ENCODE measurements around the gene LPCAT1.
"Not testable (repeated sequence)": the region's sequence is repeated elsewhere in the genome, so short reads cannot be mapped to it uniquely, and the experiment has no call there.

LPCAT1 gene

DNA sequence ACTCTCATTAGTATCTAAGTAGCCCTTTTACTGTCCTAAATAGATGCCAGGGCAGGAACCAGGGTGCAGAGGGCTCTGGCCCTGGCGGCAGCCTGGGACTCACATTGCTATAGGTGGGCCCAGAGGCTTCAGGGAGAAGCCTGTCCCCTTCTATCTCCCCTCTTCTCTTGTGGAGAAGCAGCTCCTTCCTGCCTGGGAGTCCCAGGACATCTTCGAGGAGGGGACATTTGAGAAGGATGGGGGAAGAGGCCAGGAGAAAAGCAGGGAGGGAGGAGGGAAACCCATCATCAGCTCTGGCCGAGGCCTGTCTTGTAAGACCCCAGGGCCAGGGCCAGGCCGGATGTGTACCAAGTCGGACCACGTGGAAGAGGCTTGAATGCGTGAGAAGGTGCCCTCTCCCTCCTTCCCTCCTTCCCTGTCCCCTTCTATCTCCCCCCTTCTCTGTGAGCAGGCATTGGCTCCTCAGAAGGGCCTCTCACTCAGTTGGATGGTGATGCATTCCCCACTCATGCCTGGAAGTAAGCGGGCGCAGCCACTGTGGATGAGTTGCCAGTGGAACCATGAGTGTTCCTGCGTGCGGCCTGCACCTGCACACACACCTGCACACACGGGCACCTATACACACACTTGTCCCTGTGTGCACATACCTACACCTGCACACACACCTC is 20.7 kb upstream of the LPCAT1 start:
- no peak for DNase-seq (ENCODE audit: insufficient read length)

GRCh38 chr5:1543398-1544293 is 19.9 kb upstream of the LPCAT1 start:
- TF ChIP-seq TAF1 (IDR thresholded peaks at IDR 0.05; ENCODE audit: borderline replicate concordance, low read depth, low read length): no peak
- TF ChIP-seq POLR2A (IDR thresholded peaks at IDR 0.05; ENCODE audit: low read depth, low read length): no peak
- TF ChIP-seq POLR2AphosphoS5 (IDR thresholded peaks at IDR 0.05; ENCODE audit: low read depth, low read length): no peak
- FAIRE-seq (no peak), DNase-seq (ENCODE audit: insufficient read length) (no peak)

More for the DNA sequence above, 20.7 kb upstream of the LPCAT1 start:
- TF ChIP-seq POLR2AphosphoS5 (IDR thresholded peaks at IDR 0.05; ENCODE audit: low read depth, low read length) (no peak), TAF1 (IDR thresholded peaks at IDR 0.05; ENCODE audit: borderline replicate concordance, low read depth, low read length) (no peak), POLR2A (IDR thresholded peaks at IDR 0.05; ENCODE audit: low read depth, low read length) (no peak)
- no peak for FAIRE-seq

DNA sequence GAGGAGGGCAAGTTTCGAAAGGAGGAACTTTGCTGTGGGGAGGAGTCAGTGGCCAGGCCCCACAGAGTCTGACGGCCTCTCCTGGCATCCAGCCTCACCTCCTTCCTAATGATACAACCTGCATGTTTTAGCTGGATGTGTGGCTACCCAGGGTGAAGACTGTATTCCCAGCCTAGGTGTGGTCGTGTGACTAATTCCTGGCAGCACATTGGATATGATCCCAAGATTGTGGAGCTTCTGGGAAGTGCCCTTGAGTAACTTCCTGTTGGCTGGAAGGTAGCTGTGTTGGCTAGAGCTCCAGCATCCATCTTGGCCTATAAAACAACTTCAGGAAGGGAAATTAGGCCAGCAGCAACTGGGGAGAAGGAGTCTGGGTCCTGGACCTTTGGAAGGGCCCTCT is 19.0 kb upstream of the LPCAT1 start:
- no peak for TF ChIP-seq POLR2A (IDR thresholded peaks at IDR 0.05; ENCODE audit: low read depth, low read length)
- TF ChIP-seq POLR2AphosphoS5 (IDR thresholded peaks at IDR 0.05; ENCODE audit: low read depth, low read length): no peak
- no peak for TF ChIP-seq TAF1 (IDR thresholded peaks at IDR 0.05; ENCODE audit: borderline replicate concordance, low read depth, low read length)
- FAIRE-seq (no peak), DNase-seq (ENCODE audit: insufficient read length) (no peak)

DNA sequence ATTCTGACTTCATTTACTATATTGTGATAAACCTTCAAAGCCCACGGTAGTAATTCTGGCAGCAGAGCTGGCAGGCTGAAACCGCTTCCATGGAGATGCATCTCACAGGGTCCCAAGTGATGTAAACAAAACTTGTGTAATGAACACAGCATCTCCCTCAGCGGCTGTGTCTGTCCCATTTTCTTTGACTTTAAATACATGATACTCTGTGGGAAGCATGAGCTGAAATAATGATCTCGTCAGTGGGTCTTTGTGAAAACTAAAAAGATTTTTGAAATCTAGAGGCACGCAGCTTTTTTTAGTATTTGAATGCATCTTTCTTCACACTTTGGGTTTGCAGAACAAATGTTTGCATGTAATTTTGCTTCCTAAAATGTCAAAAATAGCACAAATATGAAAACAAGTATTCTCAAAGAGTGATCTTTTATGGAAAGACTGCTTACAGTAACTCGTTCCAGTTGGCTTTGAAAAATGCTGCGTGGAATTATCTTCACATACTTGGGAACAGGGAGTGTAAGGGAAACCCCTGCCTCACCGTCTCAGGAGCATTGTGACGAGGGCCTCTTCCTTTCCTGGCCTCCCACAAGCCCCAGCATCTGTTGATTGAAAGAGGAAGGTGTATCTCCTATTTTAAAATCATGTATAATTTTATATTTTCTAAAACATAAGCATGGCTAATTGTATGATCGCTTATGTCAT is 18.1 kb upstream of the LPCAT1 start:
- DNase-seq (ENCODE audit: insufficient read length): no peak
- FAIRE-seq: no peak
- TF ChIP-seq TAF1 (IDR thresholded peaks at IDR 0.05; ENCODE audit: borderline replicate concordance, low read depth, low read length) (no peak), POLR2AphosphoS5 (IDR thresholded peaks at IDR 0.05; ENCODE audit: low read depth, low read length) (no peak), POLR2A (IDR thresholded peaks at IDR 0.05; ENCODE audit: low read depth, low read length) (no peak)

- no peak for FAIRE-seq
Measured at GRCh38 chr5:1540831-1541701, 17.3 kb upstream of the LPCAT1 start.

DNA sequence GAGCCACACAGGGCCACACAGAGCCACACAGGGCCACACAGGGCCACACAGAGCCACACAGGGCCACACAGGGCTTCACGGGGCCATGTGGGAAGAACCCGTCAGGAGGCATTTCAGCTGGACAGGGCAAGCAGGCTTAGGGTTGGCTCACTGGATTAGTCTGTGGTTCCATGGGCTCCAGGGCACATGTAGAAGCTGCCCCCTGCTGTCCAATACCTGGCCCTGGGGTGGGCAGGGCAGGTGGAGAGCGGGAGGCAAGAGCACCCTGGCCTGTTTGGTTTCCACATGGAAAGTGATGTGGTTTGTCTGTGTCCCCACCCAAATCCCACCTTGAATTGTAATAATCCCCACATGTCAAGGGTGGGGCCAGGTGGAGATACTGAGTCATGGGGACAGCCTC is 16.4 kb upstream of the LPCAT1 start:
- TF ChIP-seq TAF1 (IDR thresholded peaks at IDR 0.05; ENCODE audit: borderline replicate concordance, low read depth, low read length): no peak
- TF ChIP-seq POLR2A (IDR thresholded peaks at IDR 0.05; ENCODE audit: low read depth, low read length): no peak
- TF ChIP-seq POLR2AphosphoS5 (IDR thresholded peaks at IDR 0.05; ENCODE audit: low read depth, low read length): no peak; the same call in 1 of the 2 replicates
- FAIRE-seq: no peak
- DNase-seq (ENCODE audit: insufficient read length): no peak

More at GRCh38 chr5:1540831-1541701, 17.3 kb upstream of the LPCAT1 start:
- DNase-seq (ENCODE audit: insufficient read length): no peak
- no peak for TF ChIP-seq TAF1 (IDR thresholded peaks at IDR 0.05; ENCODE audit: borderline replicate concordance, low read depth, low read length)
- no peak for TF ChIP-seq POLR2AphosphoS5 (IDR thresholded peaks at IDR 0.05; ENCODE audit: low read depth, low read length)

GRCh38 chr5:1539393-1540161 is 15.8 kb upstream of the LPCAT1 start:
- FAIRE-seq; DNase-seq (ENCODE audit: insufficient read length): not testable (repeated sequence)

GRCh38 chr5:1538741-1539392 is 15.1 kb upstream of the LPCAT1 start:
- TF ChIP-seq POLR2A (IDR thresholded peaks at IDR 0.05; ENCODE audit: low read depth, low read length) (no peak), POLR2AphosphoS5 (IDR thresholded peaks at IDR 0.05; ENCODE audit: low read depth, low read length) (no peak), TAF1 (IDR thresholded peaks at IDR 0.05; ENCODE audit: borderline replicate concordance, low read depth, low read length) (no peak)
- no peak for DNase-seq (ENCODE audit: insufficient read length)
- FAIRE-seq: no peak

GRCh38 chr5:1538276-1538675 is 14.5 kb upstream of the LPCAT1 start:
- DNase-seq (ENCODE audit: insufficient read length) (no peak), FAIRE-seq (no peak)
- TF ChIP-seq TAF1 (IDR thresholded peaks at IDR 0.05; ENCODE audit: borderline replicate concordance, low read depth, low read length) (no peak), POLR2AphosphoS5 (IDR thresholded peaks at IDR 0.05; ENCODE audit: low read depth, low read length) (no peak), POLR2A (IDR thresholded peaks at IDR 0.05; ENCODE audit: low read depth, low read length) (no peak)

- no peak for TF ChIP-seq TAF1 (IDR thresholded peaks at IDR 0.05; ENCODE audit: borderline replicate concordance, low read depth, low read length)
- TF ChIP-seq POLR2A (IDR thresholded peaks at IDR 0.05; ENCODE audit: low read depth, low read length): no peak
- no peak for TF ChIP-seq POLR2AphosphoS5 (IDR thresholded peaks at IDR 0.05; ENCODE audit: low read depth, low read length)
- DNase-seq (ENCODE audit: insufficient read length): no peak
- FAIRE-seq: no peak
Measured at GRCh38 chr5:1537603-1538154, 13.9 kb upstream of the LPCAT1 start.
